HFF-Myc (cell line): Measurements from ENCODE around the gene PHF3.

Experiments
- DNase-seq: peaks from one replicate; pipeline ENCODE4 v3.0.0-alpha.2; 2011; ENCODE audit warnings: low read depth; ENCODE audit errors: extremely low read depth
- H3K4me3 ChIP-seq: replicated peaks from 2 replicates; pipeline ENCODE4 v1.5.1; 2011; ENCODE audit warnings: low read depth, mild to moderate bottlenecking, control low read depth, low read length
- CTCF ChIP-seq: IDR thresholded peaks from 2 replicates; pipeline ENCODE4 v1.5.1; 2012; ENCODE audit warnings: mild to moderate bottlenecking, low read depth, low read length, control low read depth; ENCODE audit errors: missing control alignments

PHF3 gene

GRCh38 chr6:63663147-63663955, 27.7 kb downstream of the PHF3 start:
- TF ChIP-seq CTCF = no peak
- no peak overlapping the region for H3K4me3 ChIP-seq
- DNase-seq = no peak

GRCh38 chr6:63663956-63664281, 28.3 kb downstream of the PHF3 start:
- DNase-seq = no peak
- H3K4me3 ChIP-seq = no peak overlapping the region
- TF ChIP-seq CTCF = no peak

GRCh38 chr6:63671098-63671754, 35.6 kb downstream of the PHF3 start:
- TF ChIP-seq CTCF = no peak
- no peak overlapping the region for H3K4me3 ChIP-seq
- DNase-seq = no peak

- no peak overlapping the region for H3K4me3 ChIP-seq
- TF ChIP-seq CTCF = no peak
- DNase-seq = no peak
These were observed 37.1 kb downstream of the PHF3 start for GRCh38 chr6:63672582-63673129.

GRCh38 chr6:63673692-63674091, 38.1 kb downstream of the PHF3 start:
- no peak for DNase-seq
- no peak overlapping the region for H3K4me3 ChIP-seq
- TF ChIP-seq CTCF = no peak

- no peak for DNase-seq
- TF ChIP-seq CTCF = no peak
- no peak overlapping the region for H3K4me3 ChIP-seq
These were observed 39.0 kb downstream of the PHF3 start for GRCh38 chr6:63674635-63675034.
